ENCODE data around the gene L3MBTL2. TPM values are rescaled to one million over a fixed set of nuclear protein-coding genes. Genes with fewer than 3 reads are reported as not detected.

L3MBTL2 gene
- total RNA-seq, 1 donor, result 19.6 TPM

DNA sequence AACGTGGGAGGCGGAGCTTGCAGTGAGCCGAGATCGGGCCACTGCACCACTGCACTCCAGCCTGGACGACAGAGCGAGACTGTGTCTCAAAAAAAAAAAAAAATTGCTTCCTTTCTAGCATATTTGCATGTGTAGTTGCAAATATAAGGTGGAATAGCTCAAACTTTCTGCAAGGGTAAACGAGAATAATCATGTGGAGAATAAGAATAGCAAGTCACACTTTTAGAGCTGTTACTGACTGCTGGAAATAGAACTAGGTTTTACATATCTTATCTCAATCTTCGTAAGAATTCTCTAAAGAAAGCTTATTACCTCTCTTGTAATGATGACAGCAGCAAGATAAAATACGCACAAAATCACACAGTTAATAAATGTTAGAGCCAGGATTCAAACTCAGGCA, 1.6 kb downstream of the L3MBTL2 start:
- no peak overlapping the region for H3K4me3 ChIP-seq (ENCODE audit: low read depth, low read length)
- no peak for DNase-seq (ENCODE audit: low read depth)
- TF ChIP-seq, protein P1, sequence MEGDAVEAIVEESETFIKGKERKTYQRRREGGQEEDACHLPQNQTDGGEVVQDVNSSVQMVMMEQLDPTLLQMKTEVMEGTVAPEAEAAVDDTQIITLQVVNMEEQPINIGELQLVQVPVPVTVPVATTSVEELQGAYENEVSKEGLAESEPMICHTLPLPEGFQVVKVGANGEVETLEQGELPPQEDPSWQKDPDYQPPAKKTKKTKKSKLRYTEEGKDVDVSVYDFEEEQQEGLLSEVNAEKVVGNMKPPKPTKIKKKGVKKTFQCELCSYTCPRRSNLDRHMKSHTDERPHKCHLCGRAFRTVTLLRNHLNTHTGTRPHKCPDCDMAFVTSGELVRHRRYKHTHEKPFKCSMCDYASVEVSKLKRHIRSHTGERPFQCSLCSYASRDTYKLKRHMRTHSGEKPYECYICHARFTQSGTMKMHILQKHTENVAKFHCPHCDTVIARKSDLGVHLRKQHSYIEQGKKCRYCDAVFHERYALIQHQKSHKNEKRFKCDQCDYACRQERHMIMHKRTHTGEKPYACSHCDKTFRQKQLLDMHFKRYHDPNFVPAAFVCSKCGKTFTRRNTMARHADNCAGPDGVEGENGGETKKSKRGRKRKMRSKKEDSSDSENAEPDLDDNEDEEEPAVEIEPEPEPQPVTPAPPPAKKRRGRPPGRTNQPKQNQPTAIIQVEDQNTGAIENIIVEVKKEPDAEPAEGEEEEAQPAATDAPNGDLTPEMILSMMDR (IDR thresholded peaks at IDR 0.05; ENCODE audit: insufficient read depth, low read length), result no peak

DNA sequence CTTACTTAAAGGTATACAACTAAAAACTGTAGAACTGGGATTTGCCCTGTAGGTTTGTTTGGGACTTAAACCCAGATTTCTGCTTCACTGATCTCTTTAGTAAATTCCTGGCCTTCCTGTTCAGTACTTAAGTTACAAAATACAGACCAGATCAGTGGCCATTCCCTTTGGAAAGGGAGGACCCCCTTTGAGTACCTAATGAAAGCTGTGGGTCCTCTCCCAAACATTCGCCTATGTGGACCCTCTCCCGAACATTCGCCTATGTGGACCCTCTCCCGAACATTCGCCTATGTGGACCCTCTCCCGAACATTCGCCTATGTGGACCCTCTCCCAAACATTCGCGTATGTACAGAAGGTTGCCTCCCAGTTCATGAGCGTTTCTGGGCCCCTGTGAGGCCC, 10.3 kb downstream of the L3MBTL2 start:
- TF ChIP-seq, protein P1 (IDR thresholded peaks at IDR 0.05; ENCODE audit: insufficient read depth, low read length), result no peak
- no peak for DNase-seq (ENCODE audit: low read depth)
- H3K4me3 ChIP-seq (ENCODE audit: low read depth, low read length), result no peak overlapping the region

DNA sequence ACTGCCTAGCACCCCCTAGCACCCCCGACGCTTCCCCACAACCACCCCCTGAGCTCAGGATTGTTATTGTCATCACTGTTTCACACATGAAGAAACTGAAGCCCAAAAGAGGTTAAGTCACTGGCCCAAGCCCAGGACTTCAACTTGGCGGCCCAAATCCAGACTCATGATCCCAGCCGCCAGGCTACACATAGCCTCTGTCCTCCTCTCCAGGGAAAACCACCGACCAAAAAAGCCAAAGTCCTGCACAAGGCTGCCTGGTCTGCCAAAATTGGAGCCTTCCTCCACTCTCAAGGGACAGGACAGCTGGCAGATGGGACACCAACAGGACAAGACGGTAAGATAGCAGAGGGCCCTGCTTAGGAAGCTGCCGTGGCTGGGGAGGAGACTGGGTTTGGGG, 10.8 kb downstream of the L3MBTL2 start:
- peak overlapping the region; percentile 43 for H3K4me3 ChIP-seq (ENCODE audit: low read depth, low read length)
- TF ChIP-seq, protein P1 (IDR thresholded peaks at IDR 0.05; ENCODE audit: insufficient read depth, low read length), result no peak

DNA sequence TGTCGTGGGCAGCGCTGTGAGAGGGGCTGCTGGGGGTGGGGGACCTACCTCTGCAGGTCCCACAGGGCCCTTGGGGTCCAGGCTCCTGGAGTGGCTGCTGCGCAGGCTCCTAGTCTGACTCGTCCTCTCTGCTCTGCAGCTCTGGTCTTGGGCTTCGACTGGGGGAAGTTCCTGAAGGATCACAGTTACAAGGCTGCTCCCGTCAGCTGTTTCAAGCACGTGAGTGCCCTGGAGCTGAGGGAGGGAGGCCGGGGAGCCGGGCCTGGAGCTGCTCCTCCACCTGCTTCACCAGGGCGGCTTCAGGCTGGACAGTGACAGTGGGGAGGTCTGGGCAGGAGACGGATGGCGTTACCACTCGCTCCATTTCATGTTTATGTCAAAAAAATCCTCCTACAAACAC, 11.9 kb downstream of the L3MBTL2 start:
- H3K4me3 ChIP-seq (ENCODE audit: low read depth, low read length), result peak overlapping the region; percentile 42
- no peak for DNase-seq (ENCODE audit: low read depth)
- TF ChIP-seq, protein P1 (IDR thresholded peaks at IDR 0.05; ENCODE audit: insufficient read depth, low read length), result no peak

More for the DNA sequence above, 10.8 kb downstream of the L3MBTL2 start:
- DNase-seq (ENCODE audit: low read depth), result no peak

DNA sequence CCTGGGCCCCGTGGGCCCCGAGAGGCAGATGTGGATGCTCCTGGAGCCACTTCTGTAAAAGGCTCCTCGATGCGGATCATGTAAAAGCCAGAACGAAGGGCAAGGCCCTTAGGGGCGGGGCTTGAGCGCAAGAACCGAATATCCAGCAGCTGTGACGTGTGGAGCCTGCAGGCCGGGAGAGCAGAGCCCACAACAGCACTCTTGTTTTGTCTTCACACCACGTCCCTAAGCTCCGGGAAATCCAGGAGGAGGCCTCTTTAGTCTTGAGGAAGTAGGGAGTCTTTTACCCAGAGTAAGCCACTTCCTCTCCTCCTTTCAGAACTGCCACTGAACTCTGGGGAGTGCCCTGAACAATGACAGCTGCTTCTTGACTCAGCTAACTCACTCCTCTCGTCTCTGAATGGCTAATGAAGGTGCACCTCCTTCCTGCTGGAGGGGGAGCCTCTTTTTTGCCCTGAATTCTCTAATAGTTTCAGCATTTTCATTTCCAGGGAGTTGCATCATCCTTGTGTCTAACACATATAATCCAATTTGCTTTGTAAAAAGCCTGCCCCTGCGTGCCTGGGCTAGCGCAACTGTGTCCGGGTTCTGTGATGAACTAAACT, 12.5 kb downstream of the L3MBTL2 start:
- H3K4me3 ChIP-seq (ENCODE audit: low read depth, low read length), result peak overlapping the region; percentile 42
- TF ChIP-seq, protein P1 (IDR thresholded peaks at IDR 0.05; ENCODE audit: insufficient read depth, low read length), result no peak
- DNase-seq (ENCODE audit: low read depth), result peak; percentile 93

DNA sequence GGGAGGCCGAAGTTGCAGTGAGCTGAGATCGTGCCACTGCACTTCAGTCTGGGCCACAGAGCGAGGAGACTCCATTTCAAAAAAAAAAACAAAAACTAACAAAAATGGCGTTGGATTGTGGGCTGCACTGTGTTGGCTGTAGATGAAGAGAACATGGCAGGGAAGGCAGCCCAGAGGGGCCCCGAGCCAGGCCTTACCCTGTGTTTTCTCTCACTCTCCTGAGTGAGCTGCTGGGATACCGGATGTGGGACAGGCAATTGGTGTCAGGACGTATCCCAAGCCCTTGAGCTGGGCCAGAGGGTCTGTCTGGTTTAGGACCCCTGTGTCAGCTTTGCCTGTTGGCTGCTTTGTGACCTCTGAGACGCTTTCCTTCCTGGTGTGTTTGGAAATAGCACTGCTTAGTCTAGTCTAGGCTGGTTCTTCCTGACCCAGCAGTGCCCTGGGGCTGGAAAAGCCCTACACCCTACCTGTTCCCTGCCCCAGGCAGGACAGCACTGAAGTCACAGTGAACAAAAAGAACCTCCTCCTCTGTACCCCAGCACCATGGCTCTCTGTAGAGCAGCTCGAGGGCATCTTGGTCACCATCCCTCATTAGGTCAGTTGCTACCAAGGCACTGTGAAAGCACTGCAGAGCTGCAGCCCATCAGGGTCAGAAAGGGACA, 17.9 kb downstream of the L3MBTL2 start:
- TF ChIP-seq, protein P1 (IDR thresholded peaks at IDR 0.05; ENCODE audit: insufficient read depth, low read length), result no peak
- no peak overlapping the region for H3K4me3 ChIP-seq (ENCODE audit: low read depth, low read length)
- no peak for DNase-seq (ENCODE audit: low read depth)

All from fibroblast of the aortic adventitia (primary cell).